ENCODE measurements around the gene JUND. TPM values are rescaled to one million over a fixed set of nuclear protein-coding genes. Genes with fewer than 3 reads are reported as not detected.

The JUND gene
- total and polyA plus RNA-seq, 2 of the 8 experiments (the other 6 are each of a cell fraction or from before 2014, with no cell fraction given): 54.0 to 77.5 TPM

GRCh38 chr19:18282021-18282787, 782 bp upstream of the JUND start (continued):
- TF ChIP-seq GABPA (IDR thresholded peaks at IDR 0.05; ENCODE audit: borderline replicate concordance, insufficient read depth, low read length) (no peak; the same call in 1 of the 2 replicates), HDAC6 (IDR thresholded peaks at IDR 0.05; ENCODE audit: low read depth, low read length) (no peak), RFX5 (IDR thresholded peaks at IDR 0.05; ENCODE audit: borderline replicate concordance, low read depth, low read length) (no peak), CHD7 (IDR thresholded peaks at IDR 0.05; ENCODE audit: insufficient replicate concordance, low read length) (no peak), POU5F1 (IDR thresholded peaks at IDR 0.05; ENCODE audit: low read depth, low read length) (no peak), MAFK (IDR thresholded peaks at IDR 0.05; ENCODE audit: low read depth, low read length) (no peak), ATF3 (IDR thresholded peaks at IDR 0.05; ENCODE audit: insufficient read depth, low read depth, low read length) (no peak), CEBPB (IDR thresholded peaks at IDR 0.05; ENCODE audit: low read depth, low read length) (no peak), SP2 (IDR thresholded peaks at IDR 0.05; ENCODE audit: low read length) (no peak), SP1 (IDR thresholded peaks at IDR 0.05; ENCODE audit: low read depth, low read length) (no peak)

Data from H1 (cell line).